Testis (tissue), 3 donors: ENCODE data around the gene RASA3. TPM values are rescaled to one million over a fixed set of nuclear protein-coding genes. Genes with fewer than 3 reads are reported as not detected.

Experiments used
- DNase-seq: peaks from one replicate; pipeline ENCODE4 v3.0.0-alpha.2; 2019
- H3K27ac ChIP-seq, 2 donors: fragments of 200-600 bp; sonication (generic); one replicate each; pipeline ENCODE4 v1.5.1; 2019
- H3K27me3 ChIP-seq: fragments of 200-600 bp; sonication (generic); one replicate; pipeline ENCODE4 v1.5.1; 2019
- H3K36me3 ChIP-seq: fragments of 200-600 bp; sonication (generic); one replicate; pipeline ENCODE4 v1.5.1; 2017; ENCODE audit warnings: low read depth; ENCODE audit errors: missing control alignments
- H3K4me1 ChIP-seq: fragments of 200-600 bp; sonication (generic); one replicate; pipeline ENCODE4 v1.5.1; 2019
- H3K4me3 ChIP-seq, 2 donors: fragments of 200-600 bp; sonication (generic); one replicate each; pipeline ENCODE4 v1.5.1; 2017 to 2019
- H3K9me3 ChIP-seq: fragments of 200-600 bp; sonication (generic); one replicate; pipeline ENCODE4 v1.5.1; 2017
- CTCF ChIP-seq, 3 experiments: fragments of 450-650 bp in 2 of 3; fragments of 200-600 bp in 1 of 3; sonication (generic) in 1 of 3; IDR thresholded peaks; one replicate each; pipeline ENCODE4 v1.5.1; 2016 to 2019; ENCODE audit warnings: antibody characterized with exemption in 3 of 3, mild to moderate bottlenecking in 2 of 3, moderate library complexity in 1 of 3
- POLR2A ChIP-seq: fragments of 450-650 bp; IDR thresholded peaks from one replicate; pipeline ENCODE4 v1.6.1; 2017; ENCODE audit warnings: antibody characterized with exemption, mild to moderate bottlenecking, moderate library complexity
- WGBS, 2 donors: methylation state at CpG; one replicate each; pipeline ENCODE4 v1.1.5; 2018; 5-methylcytosine and 5-hydroxymethylcytosine counted together
- intact Hi-C: fragments of 100-400 bp; cut with DNase I; formaldehyde crosslinking; loops from one replicate; pipeline ENCODE4 v1.15.1; 2023; ENCODE audit warnings: low total_unique reads
- polyA plus RNA-seq: library from polyadenylated mRNA; stranded (reverse); fragments of 350-450 nt; fragmentation: Illumina TruSeq; extraction: RNeasy Lipid Tissue Mini Kit (QIAGEN cat#74804); gene quantifications from one replicate; pipeline ENCODE4 v1.2.3, GENCODE V29; 2014; ENCODE audit warnings: low read depth, low replicate concordance; ENCODE audit not compliant: insufficient read depth
- total RNA-seq, 2 donors: library from RNA; depleted of rRNA; stranded (reverse); fragments of >200 nt; gene quantifications; one replicate each; pipeline ENCODE4 v1.2.3, GENCODE V29; 2016

Gene RASA3
- total and polyA plus RNA-seq, 3 donors from 2014 or later: 13.2 to 21.6 (median 16.4) TPM

- DNase-seq: no peak
- 86 to 92% methylated on average over 1 of the region's 1 CpG for WGBS, 2 donors
- Histone ChIP-seq H3K27ac (no peak overlapping the region), H3K4me1 (no peaks in the 10 kb centered on the region), H3K4me3 (no peak overlapping the region), H3K27me3 (no peaks in the 10 kb centered on the region), H3K9me3 (no peaks in the 10 kb centered on the region), H3K36me3 (no peaks in the 10 kb centered on the region)
- intact Hi-C loops: no loop called here
- TF ChIP-seq CTCF (IDR thresholded peaks at IDR 0.05): no peak
- no peak for TF ChIP-seq POLR2A
Measured at GRCh38 chr13:114173745-114174144, 41.3 kb upstream of the RASA3 start.

GRCh38 chr13:114173272-114173671 is 40.8 kb upstream of the RASA3 start:
- Histone ChIP-seq H3K9me3 (no peaks in the 10 kb centered on the region), H3K4me1 (no peaks in the 10 kb centered on the region), H3K36me3 (no peaks in the 10 kb centered on the region), H3K4me3 (no peak overlapping the region), H3K27me3 (no peaks in the 10 kb centered on the region), H3K27ac (no peak overlapping the region)
- TF ChIP-seq CTCF (IDR thresholded peaks at IDR 0.05) (no peak), POLR2A (no peak)
- intact Hi-C loops: no loop called here
- no peak for DNase-seq
- WGBS, 2 donors: 88 to 89% methylated on average over 3 of the region's 3 CpGs

- no peaks in the 10 kb centered on the region for H3K9me3 ChIP-seq
- no peak overlapping the region for H3K27ac ChIP-seq
- TF ChIP-seq CTCF (IDR thresholded peaks at IDR 0.05) (no peak), POLR2A (no peak)
- intact Hi-C loops: no loop called here
- no peaks in the 10 kb centered on the region for H3K4me1 ChIP-seq
- no peak overlapping the region for H3K4me3 ChIP-seq
- H3K36me3 ChIP-seq: no peaks in the 10 kb centered on the region
- 89 to 95% methylated on average over 5 of the region's 5 CpGs for WGBS, 2 donors
- H3K27me3 ChIP-seq: no peaks in the 10 kb centered on the region
- DNase-seq: no peak
Measured at GRCh38 chr13:114167885-114168284, 35.5 kb upstream of the RASA3 start.

GRCh38 chr13:114167426-114167825 is 35.0 kb upstream of the RASA3 start:
- peaks cover 3% of the 10 kb centered on the region for H3K4me1 ChIP-seq
- 73 to 81% methylated on average over 5 of the region's 5 CpGs for WGBS, 2 donors
- no peaks in the 10 kb centered on the region for H3K27me3 ChIP-seq
- TF ChIP-seq CTCF (IDR thresholded peaks at IDR 0.05) (no peak), POLR2A (no peak)
- no peaks in the 10 kb centered on the region for H3K36me3 ChIP-seq
- no peak overlapping the region for H3K4me3 ChIP-seq
- DNase-seq: no peak
- intact Hi-C loops: no loop called here
- H3K9me3 ChIP-seq: no peaks in the 10 kb centered on the region
- no peak overlapping the region for H3K27ac ChIP-seq

GRCh38 chr13:114166381-114167131 is 34.1 kb upstream of the RASA3 start:
- H3K4me1 ChIP-seq: peaks cover 6% of the 10 kb centered on the region
- no peak for DNase-seq
- intact Hi-C loops: no loop called here
- TF ChIP-seq POLR2A (no peak), CTCF (IDR thresholded peaks at IDR 0.05) (no peak)
- H3K27me3 ChIP-seq: no peaks in the 10 kb centered on the region
- no peak overlapping the region for H3K4me3 ChIP-seq
- H3K36me3 ChIP-seq: no peaks in the 10 kb centered on the region
- H3K27ac ChIP-seq: no peak overlapping the region
- no peaks in the 10 kb centered on the region for H3K9me3 ChIP-seq
- whole genome bisulfite sequencing, 2 donors: 65 to 78% methylated on average over 13 to 20 of the region's 20 CpGs
